ENCODE data around the gene ANKS1A.

The ANKS1A gene

GRCh38 chr6:34970957-34971356, 81.9 kb downstream of the ANKS1A start:
- H3K4me3 ChIP-seq (ENCODE audit: low read depth, low read length): no peak overlapping the region
- no peak for TF ChIP-seq CTCF (IDR thresholded peaks at IDR 0.05; ENCODE audit: low read depth, low read length)

GRCh38 chr6:34973547-34974248, 84.6 kb downstream of the ANKS1A start:
- no peak for TF ChIP-seq CTCF (IDR thresholded peaks at IDR 0.05; ENCODE audit: low read depth, low read length)
- H3K4me3 ChIP-seq (ENCODE audit: low read depth, low read length): no peak overlapping the region

GRCh38 chr6:34974249-34974642, 85.2 kb downstream of the ANKS1A start:
- no peak for TF ChIP-seq CTCF (IDR thresholded peaks at IDR 0.05; ENCODE audit: low read depth, low read length)
- H3K4me3 ChIP-seq (ENCODE audit: low read depth, low read length): no peak overlapping the region

- no peak overlapping the region for H3K4me3 ChIP-seq (ENCODE audit: low read depth, low read length)
- no peak for TF ChIP-seq CTCF (IDR thresholded peaks at IDR 0.05; ENCODE audit: low read depth, low read length)
Measured at GRCh38 chr6:34976239-34976638, 87.2 kb downstream of the ANKS1A start.

GRCh38 chr6:34979218-34979617, 90.2 kb downstream of the ANKS1A start:
- H3K4me3 ChIP-seq (ENCODE audit: low read depth, low read length): no peak overlapping the region
- TF ChIP-seq CTCF (IDR thresholded peaks at IDR 0.05; ENCODE audit: low read depth, low read length): no peak

GRCh38 chr6:34979994-34980393, 90.9 kb downstream of the ANKS1A start:
- no peak for TF ChIP-seq CTCF (IDR thresholded peaks at IDR 0.05; ENCODE audit: low read depth, low read length)
- H3K4me3 ChIP-seq (ENCODE audit: low read depth, low read length): no peak overlapping the region

- no peak for TF ChIP-seq CTCF (IDR thresholded peaks at IDR 0.05; ENCODE audit: low read depth, low read length)
- H3K4me3 ChIP-seq (ENCODE audit: low read depth, low read length): no peak overlapping the region
Measured at GRCh38 chr6:34981366-34981765, 92.3 kb downstream of the ANKS1A start.
